Inflammatory macrophage (primary cell): ENCODE data around the gene PPIC.
A peak's percentile ranks its signal among the peaks of the same experiment; 100 is the strongest.
"Not testable (repeated sequence)": the region's sequence is repeated elsewhere in the genome, so short reads cannot be mapped to it uniquely, and the experiment has no call there.

Experiments
- DNase-seq, 2 donors: peaks; one replicate each; pipeline ENCODE4 v3.0.0-alpha.2; 2020 to 2022

Gene PPIC

GRCh38 chr5:123007754-123008153, 28.8 kb downstream of the PPIC start:
- DNase-seq = no peak

DNA sequence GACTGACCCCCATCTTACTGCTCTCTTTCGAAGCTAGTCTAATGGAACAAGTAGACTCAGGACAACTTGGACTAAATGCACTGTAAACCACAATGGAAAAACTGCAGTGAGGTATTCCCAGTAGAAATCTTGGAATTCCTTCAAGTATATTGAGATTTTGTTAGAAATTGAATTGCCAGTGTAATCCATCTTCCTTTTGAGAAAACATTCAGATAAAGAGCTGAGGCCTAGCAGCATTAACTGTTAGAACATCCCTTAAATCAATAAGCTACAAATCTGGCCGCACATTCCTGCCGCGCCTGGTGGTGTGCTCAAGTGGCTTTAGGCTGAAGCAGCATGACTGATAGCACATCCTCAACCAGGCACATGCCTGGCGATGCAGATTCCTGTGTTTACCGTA, 29.3 kb downstream of the PPIC start:
- DNase-seq = no peak

DNA sequence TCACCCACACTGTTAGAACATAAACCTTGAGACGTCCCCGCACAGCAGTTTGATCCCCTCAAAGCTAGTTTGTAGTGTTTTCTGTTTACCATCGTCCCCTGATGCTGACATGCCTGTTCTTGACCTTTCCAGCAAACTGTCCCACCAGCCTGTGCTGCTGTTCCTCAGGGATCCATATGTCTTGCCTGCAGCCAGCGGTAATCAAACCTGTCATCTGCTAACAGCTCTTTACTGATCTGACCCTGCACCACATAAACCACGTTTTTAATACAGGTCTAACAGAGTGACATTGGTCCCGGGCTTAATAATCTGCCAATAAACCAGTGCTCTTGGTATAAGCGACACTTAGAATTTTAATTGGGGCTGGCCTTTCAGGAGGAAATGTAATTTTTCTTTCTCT, 34.7 kb downstream of the PPIC start:
- DNase-seq = no peak

GRCh38 chr5:123000731-123001130, 35.8 kb downstream of the PPIC start:
- no peak for DNase-seq

DNA sequence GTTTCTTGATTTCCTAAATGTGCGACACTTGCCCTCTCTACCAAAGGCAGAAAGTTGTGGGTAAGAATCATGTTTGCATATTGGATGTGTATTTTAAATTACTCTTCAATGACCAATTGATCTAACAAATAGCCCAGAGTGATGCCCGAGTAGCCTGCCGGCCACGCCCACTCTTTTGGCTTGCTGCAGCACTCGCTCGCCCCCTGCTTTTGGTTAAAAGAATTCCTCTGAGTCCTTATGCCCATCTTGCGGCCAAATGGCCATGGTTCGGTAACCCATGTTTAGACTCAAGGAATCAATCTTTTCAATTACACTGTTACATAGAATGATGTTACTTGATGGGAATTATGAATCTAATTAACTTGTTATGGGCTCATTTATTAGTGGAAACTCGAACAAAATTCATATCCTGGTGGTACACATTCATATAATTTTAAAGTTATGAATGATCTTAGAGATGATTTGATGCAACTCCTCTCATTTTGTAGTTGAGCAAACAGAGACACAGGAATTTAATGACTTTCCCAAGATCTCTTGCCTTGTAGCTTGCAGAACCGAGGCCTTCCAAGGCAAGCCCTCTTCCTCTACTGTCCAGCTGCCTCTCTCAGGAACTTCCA, 36.5 kb downstream of the PPIC start:
- DNase-seq = peak; percentile 43 to 70

- DNase-seq = no peak
These were observed 39.2 kb downstream of the PPIC start for GRCh38 chr5:122997294-122997693.

- DNase-seq = no peak
These were observed 40.4 kb downstream of the PPIC start for GRCh38 chr5:122996091-122996490.

GRCh38 chr5:122985954-122986721, 50.4 kb downstream of the PPIC start:
- no peak for DNase-seq

DNA sequence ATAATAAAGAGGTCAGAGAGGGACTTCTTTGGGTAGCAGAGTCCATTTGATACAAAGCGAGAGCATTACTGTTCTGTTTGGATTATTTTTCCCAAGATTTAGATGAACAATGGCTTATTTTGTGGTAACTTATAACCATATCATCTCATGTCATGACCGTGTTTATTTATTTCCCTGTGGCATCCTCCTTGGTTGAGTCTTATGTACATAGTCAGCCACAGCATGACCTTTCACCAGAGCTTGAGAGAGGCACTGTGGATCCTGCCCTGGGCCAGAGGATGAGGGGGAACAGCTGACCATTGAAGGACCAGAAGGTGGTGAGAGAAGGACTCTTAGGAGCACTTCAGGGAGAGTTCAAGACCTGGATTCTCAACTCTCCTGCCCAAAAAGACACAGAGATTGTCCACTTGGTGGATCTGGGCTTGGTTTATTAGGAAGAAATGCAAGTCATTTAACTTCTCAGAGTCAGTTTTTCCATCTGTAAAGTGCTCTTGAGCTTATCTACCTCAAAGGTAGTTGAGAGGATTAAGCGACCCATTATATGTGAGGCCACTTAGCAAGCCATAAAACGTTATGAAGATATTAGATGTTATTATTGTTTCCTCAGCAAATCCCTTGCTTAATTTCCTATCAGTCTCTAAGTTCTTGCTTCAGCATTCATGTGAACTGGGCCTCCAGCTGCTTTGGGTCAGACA, 51.4 kb downstream of the PPIC start:
- DNase-seq = no peak

DNA sequence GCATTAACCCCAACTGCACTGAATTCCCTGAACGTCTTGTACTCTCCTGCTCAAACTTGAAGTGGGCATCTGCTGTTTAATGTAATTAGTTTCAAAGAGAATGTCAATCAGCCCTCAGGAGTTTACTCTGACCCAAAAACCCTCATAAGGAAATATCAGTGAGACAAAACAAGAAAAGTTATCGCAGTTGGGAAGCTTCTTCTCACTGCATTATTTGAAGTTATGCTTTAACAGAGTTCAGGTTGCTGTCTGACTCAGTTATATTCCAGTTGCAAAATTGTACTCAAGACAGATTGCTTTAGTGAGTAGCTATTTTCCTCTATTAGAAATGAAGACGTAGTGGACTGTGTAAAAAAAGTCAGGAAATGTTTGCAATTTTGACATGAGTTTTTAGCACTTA, 52.1 kb downstream of the PPIC start:
- no peak for DNase-seq

DNA sequence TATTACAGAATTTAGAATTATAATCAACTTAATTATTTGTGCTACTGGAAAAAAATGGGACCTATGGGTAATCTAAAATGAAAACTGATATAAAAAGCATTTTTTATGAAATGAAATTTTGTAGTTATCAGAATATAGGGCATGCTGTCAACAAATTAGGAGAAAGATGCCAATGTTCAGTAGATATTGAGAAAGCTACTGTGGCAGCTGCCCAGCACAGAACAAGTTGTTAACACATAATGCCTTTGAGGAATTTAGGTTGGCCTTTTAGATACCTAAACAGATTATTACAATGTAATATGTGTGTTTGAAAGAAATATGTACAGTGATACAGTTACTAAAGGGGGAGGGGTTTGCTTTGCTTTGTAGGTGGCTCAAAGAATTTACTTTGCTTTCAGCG, 54.1 kb downstream of the PPIC start:
- no peak for DNase-seq

DNA sequence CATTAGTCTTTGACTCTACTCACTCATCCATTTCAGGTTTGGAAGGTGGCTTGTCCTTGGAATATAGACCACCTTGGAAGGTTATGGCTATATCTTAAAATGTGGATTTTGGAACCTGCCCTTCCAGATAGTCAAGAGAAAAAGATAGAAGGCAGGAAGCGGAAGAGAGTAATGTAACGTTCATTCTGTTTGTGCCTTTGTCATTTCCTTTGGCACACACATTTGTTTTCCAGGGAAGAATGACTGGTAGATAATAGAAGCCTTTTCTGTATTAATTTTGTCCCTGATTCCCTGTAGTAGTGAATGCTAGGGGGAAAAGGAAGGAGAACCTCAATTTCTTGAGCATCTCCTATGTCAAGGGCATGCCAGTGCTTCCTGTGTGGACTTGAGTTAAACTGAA, 54.7 kb downstream of the PPIC start:
- no peak for DNase-seq

DNA sequence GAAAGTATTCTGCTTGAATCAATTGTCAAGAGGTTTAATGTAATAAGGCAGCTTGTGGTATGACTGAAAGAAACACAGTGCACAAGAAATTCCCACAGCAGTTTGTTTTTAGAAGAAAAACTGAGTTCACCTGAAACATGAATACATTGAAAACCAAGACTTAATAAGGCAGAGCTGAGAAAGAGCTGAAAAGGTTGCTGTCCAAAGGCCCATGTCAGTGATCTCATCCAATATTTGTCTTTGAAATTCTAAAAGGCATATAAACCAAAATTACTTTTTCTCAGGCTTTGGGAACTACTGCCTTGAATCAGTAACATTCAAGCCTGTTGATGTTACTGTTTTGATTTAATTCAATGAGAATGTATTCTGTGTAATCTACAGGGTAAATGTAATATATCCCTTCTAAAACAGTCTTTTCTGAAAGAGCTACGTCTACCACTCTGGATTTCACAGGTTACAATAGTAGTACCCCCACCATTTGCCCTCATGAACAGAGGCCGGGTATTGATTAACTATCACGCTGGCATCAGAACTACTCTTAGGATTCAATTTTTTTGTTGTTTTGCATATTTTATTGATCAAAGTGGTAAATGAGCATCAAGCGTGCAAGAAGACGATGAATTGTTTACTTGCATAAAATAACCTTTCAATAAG, 57.8 kb downstream of the PPIC start:
- DNase-seq = no peak

DNA sequence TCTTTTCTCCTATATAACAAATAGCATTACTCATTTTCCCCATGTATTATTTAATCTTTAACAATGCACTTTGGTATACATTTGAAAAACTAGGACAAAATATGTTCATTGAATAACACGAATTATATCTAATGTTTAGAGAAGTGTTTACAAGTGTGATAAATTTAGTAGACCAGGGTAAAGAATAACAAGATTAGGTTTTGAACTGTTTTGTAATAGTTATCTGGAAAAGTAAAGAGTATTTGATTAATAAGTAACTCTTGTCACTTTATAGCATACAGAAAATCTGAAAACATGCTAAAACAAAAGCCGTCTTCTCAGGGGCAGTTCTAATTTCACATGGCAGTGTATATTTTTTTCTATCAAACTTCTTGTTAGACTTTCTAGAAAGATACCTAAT, 58.5 kb downstream of the PPIC start:
- DNase-seq = no peak

- DNase-seq = no peak
These were observed 59.2 kb downstream of the PPIC start for GRCh38 chr5:122977319-122977718.

GRCh38 chr5:122974251-122974650, 62.3 kb downstream of the PPIC start:
- DNase-seq = not testable (repeated sequence)

DNA sequence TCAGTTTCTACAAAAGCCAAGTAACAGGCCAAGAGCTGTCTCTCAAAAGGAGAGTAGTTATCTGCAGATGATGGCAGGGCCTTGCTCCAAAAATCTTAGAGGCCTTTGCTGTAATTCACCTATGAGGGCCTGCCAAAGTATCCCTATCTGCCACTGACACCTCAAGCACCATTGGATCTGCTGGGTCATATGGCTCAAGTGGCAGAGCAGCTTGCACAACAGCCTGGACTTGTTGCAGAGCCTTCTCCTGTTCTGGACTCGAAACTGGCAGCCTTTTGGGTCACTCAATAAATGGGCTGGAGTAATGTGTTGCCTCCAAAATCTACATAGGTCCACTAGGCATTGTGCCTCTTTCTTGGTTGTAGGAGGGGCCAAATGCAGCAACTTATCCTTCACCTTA, 62.8 kb downstream of the PPIC start:
- DNase-seq = not testable (repeated sequence)
